NCI-H524 treated with DMSO at 0.1 percent for 48 hours (cell line): Measurements from ENCODE around the gene ENG.
A peak's percentile ranks its signal among the peaks of the same experiment; 100 is the strongest.
"Not testable (repeated sequence)": the region's sequence is repeated elsewhere in the genome, so short reads cannot be mapped to it uniquely, and the experiment has no call there.

Experiments
- DNase-seq: peaks from one replicate; lab custom pipeline; 2025; lab: John Stamatoyannopoulos, UW

Gene ENG

GRCh38 chr9:127844821-127845359 lies 9.6 kb downstream of the ENG start:
- no peak for DNase-seq

- DNase-seq: no peak
Measured at GRCh38 chr9:127841087-127841835, 13.2 kb downstream of the ENG start.

DNA sequence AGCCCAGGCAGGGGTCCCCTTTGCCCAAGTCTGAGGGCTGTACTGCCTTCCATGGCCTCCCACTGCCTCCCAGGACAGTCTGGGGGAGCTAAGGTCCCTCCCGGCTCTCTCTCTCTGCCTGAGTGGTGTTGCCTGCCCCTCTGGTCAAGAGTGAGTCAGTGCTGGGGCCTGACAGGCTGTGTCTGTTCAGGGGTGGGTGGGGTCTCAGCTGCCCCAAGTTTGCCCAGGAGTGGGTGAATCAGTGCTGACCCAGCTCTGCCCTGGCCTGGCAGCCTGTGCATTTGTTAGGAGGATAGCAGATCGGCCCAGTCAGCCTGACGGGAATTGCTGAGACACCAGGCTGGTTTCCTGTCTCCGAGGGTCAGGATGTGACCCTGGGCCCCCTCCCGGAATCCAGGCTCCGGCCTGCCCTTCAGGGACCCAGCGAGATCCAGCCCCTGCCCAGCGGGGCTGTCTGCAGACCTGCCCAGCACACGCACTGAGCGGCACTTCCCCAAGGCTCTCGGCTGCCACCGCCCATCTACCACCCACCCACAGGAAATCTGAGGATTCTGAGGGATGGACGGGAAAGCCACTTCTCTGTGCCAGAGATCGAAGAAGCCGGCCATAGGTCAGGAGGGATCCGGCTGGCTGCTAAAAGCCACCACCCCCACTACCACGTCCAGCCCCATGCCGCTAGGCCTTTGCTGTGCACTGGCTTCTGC lies 15.9 kb downstream of the ENG start:
- no peak for DNase-seq

DNA sequence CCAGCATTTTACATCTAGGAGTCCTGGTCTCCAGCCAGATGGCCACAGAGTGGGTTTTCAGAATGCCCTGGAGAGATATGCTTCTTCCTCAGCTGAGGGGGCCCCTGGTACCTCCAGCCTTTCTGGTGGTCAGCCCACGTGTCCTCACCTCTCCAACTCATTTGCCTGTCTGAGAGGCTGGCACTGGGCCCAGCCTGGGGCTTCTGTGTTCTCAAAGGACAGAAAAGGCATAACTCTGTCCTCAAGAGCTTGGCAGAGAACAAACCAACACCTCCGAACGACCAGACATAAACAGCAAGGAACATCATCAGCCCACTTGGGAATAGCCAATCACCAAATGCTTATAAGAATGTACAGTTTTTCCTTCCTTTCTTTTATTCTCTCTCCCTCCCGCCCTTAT lies 17.1 kb downstream of the ENG start:
- DNase-seq: no peak

- not testable (repeated sequence) for DNase-seq
Measured at GRCh38 chr9:127836561-127836960, 17.9 kb downstream of the ENG start.

GRCh38 chr9:127835991-127836516 lies 18.4 kb downstream of the ENG start:
- no peak for DNase-seq

GRCh38 chr9:127833555-127833954 lies 20.9 kb downstream of the ENG start:
- no peak for DNase-seq

DNA sequence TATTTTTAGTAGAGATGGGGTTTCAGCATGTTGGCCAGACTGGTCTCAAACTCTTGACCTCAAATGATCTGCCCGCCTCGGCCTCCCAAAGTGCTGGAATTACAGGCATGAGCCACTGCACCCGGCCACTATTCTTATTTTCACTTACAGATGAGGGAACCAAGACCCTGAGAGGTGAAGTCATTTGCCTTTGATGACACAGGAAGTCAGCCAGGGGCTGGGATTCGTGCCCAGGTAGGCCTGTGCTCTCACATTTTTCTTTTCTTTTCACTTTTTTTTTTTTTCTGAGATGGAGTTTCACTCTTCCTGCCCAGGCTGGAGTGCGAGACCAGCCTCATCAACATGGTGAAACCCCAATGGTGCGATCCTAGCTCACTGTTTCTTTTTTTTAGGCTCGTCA lies 22.2 kb downstream of the ENG start:
- no peak for DNase-seq

DNA sequence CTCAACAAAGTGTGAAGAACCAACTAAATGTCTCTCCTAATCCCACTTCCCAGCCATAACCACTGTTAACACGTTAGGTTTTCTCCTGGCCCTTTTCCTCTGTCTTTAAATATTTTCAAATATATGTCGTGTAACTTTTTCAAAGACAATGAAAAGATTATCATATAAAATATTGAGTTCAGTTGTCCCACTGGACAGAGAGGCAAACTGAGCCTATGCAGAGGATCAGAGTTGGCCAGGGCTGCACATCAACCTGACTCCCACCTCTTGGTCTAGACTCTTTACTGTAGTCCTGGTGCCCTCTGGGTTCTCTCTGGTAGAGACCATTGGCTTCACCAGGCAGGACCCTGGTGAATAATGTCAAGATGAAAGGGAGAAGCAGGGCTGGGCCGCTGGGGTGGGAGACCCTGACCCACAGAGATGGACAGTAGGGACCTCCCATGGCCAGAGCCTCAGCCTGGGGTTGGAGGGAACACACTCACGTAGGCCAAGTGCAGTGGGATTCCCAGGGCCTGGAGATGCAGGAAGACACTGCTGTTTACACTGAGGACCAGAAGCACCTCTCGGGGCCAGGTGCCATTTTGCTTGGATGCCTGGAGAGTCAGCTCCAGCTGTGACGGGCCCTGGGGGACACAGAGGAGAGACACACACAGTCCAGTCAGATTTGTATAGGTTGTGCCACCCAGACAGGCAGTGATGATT lies 25.1 kb downstream of the ENG start:
- no peak for DNase-seq

- no peak for DNase-seq
Measured at GRCh38 chr9:127828262-127829031, 26.0 kb downstream of the ENG start.

DNA sequence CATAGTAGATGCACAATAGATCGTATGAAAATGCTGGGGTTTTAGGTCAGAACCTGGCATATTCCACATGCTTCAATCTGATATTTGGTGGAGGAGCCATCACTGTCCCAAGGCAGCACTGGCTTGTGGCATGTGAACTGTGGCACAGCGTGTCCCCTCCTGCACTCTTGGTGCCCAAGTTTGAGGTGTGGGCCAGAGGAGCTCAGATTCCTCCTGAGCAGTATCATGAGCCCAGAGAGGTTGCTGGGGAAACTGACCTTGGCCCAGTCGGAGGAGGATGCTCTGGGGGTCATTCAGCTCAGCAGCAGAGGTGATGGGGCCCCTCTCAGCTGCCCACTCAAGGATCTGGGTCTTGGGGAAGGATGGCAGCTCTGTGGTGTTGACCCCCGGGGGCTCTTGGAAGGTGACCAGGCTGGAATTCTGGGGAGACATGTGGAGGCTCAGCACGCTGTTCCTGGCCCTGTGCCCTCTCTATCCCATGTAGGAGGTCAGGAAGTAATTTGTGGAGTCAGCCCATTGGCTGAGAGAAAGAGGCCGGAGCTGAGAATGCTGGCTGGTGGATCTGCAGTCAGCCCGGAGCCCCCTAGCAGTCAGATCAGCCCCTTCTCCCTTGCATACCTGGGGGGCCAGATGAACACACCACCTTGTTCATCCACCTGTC lies 28.1 kb downstream of the ENG start:
- no peak for DNase-seq

DNA sequence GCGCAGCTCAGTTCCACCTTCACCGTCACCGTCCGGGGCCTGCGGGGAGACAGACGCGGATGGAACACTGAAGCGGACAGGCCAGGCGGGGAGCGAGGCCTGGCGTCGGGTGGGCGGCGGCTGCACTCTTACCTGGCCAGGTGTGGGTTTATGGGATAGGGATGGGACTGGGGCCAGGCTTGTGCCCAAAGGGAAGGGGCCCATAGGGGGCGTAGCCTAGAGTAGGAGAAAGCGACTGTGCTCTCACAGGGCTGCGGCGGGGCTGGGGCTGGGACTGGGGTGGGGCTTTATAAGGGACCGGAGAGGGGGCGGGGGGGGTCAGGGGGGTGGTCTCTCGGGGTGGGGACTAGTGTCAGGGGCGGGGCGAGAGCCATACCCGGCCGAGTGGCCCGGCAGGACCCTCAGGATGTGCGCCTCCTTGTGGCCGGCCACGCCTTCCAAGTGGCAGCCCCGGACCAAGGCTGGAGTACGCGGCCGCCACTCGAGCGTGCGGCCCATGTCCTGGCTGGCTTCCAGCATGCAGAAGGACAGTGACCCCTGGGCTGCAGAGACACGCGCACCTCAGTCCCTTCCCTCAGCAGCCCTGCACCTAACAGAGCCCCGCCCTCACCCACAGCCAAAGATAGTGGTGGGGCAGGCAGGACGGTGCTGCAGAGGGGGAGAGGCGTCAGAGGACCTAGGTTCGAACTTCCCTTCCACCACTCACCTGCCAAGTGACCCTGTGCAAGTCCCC lies 29.0 kb downstream of the ENG start:
- no peak for DNase-seq

- no peak for DNase-seq
Measured at GRCh38 chr9:127822108-127822507, 32.4 kb downstream of the ENG start.

GRCh38 chr9:127818574-127818973 lies 35.9 kb downstream of the ENG start:
- DNase-seq: no peak

DNA sequence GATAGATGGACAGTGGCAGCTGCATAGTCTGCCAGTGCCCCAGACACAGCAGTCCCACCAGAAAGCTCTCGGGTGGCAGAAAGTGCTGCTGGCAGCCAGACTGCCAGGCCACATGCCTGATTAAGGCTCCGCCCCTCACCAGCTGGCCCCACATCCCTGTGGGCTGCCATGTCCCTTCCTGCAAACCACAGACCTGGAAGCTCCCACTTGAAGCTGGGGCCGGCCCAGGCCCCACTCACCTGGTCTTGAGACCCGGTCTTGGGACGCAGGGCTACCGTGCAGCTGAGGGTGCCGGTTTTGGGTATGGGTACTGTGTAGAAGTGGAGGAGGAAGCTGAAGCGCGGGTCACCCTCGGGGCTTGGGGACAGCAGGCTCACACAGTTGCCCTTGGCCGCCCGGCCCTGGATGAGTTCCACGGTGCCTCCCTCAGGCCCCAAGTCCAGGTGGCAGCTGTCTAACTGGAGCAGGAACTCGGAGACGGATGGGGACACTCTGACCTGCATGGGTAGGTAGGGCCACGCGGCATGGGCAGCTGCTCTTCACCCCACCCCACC lies 36.5 kb downstream of the ENG start:
- DNase-seq: peak; percentile 59

DNA sequence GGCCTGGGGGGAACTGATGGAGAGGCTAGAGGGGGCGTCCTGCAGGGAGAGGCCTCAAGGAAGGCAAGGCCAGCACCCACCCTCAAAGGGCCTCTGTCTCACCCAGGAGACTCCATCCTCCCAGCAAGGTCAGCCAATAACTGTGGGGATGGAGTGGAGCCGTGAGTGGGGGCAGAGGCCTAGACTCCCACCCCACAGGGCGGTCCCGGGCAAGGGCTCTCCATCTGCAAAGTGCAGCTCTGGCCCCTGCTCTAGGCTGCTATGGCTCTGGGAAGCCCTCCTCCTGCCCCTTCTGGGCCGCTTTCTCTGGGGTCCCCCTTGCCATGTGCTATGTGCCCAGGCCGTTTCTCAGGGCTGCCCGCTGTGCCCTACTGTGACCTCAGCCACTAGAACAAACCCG lies 37.7 kb downstream of the ENG start:
- DNase-seq: no peak

DNA sequence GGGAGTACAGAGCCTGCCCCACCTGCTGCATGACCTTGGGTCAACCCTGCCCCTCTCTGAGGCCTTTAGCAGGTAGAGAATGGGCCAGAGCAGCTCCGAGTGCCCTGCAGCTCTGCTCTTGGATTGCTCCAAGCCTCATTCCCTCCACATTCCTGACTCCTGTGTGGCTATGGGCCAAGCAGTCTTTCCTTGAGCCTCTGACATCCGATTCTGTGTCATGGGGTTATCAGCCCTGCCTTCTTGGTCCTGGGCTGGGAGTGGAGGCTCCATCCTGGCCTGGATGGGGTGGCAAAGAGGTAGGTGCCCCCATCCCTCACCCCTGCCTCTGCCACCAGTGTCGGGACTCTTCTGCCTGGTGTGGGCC lies 38.1 kb downstream of the ENG start:
- DNase-seq: no peak

DNA sequence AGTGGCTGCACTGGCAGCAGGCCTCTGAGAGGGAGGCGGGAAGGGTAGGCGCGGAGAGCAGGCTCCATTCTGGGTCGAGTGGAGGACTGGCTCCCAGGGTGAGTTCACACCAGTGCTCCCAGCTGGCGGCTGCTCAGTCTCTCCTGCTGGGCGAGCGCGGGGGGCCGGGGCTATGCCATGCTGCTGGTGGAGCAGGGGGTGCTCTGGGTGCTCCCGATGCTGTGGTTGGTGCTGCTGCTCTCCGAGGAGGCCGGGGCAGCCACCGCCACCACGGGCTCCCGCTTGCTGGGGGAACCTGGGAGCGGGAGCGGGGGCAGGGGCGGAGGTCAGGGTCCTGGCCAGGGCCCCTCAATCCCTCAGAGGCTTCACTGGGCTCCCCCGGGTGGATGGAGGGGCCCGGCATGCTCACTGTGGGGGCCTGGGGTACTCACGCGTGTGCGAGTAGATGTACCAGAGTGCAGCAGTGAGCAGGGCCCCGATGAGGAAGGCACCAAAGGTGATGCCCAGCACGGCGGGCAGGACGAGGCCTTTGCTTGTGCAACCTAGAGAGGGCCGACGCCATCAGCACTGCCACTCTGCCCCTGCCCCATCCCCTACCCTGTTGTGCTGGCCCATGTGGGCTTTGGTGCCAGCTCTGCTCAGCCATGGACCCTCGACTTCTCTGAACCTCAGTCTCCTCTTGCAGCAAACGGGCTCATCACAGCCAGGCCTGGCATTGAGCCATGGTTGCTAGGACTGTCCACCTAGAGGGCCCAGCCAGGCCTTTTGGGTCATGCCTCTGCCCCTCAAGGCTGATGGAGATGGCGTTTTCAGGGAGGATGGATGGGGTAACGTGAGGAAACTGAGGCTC lies 38.7 kb downstream of the ENG start:
- no peak for DNase-seq
